HepG2 (cell line): ENCODE data around the gene WAS. TPM values are rescaled to one million over a fixed set of nuclear protein-coding genes. Genes with fewer than 3 reads are reported as not detected.

Experiments
- HMGA1 ChIP-seq: sonication (generic); formaldehyde crosslinking; conservative IDR thresholded peaks from 2 replicates; pipeline ENCODE4 v1.4.0; 2020; ENCODE audit warnings: missing genetic modification reagents
- NCOA1 ChIP-seq: sonication (generic); formaldehyde crosslinking; IDR thresholded peaks from 2 replicates; pipeline ENCODE4 v1.9.0; 2021; ENCODE audit warnings: missing genetic modification reagents
- polyA plus RNA-seq, 8 experiments: library from polyadenylated mRNA; depleted of rRNA in 3 of 8; stranded (reverse) in 7 of 8; unstranded in 1 of 8; fragments of >200 nt; fragmentation: Illumina TruSeq in 4 of 8; extraction: Trizol in 4 of 8; gene quantifications; 2 replicates each; pipeline versions ENCODE4 v1.2.1 to v1.2.3, GENCODE V29; 2011 to 2016; ENCODE audit warnings: low read depth in 4 of 8, missing spikeins in 1 of 8, mixed read lengths in 1 of 8; ENCODE audit not compliant: insufficient read depth in 1 of 8
- total RNA-seq, 5 experiments: library from RNA; depleted of rRNA; stranded (reverse); fragments of >200 nt; fragmentation: Illumina TruSeq; extraction: Trizol; gene quantifications; 2 replicates each; pipeline ENCODE4 v1.2.3, GENCODE V29; 2016; ENCODE audit warnings: low read depth in 1 of 5
- TF ChIP-seq, protein P1 (sequence below): sonication (generic); formaldehyde crosslinking; IDR thresholded peaks from one replicate; pipeline ENCODE4 v1.5.1; 2020; ENCODE audit warnings: mild to moderate bottlenecking, missing genetic modification reagents; ENCODE audit errors: not compliant biosample characterization
- TF ChIP-seq, protein P2 (sequence below): sonication (generic); formaldehyde crosslinking; IDR thresholded peaks from 2 replicates; pipeline ENCODE4 v1.4.0; 2020; ENCODE audit warnings: missing genetic modification reagents, borderline replicate concordance
- TF ChIP-seq, protein P3 (sequence below): sonication (generic); formaldehyde crosslinking; IDR thresholded peaks from 2 replicates; pipeline ENCODE4 v1.5.0; 2020; ENCODE audit warnings: mild to moderate bottlenecking, missing genetic modification reagents
- TF ChIP-seq, protein P4 (sequence below): IDR thresholded peaks from 2 replicates; pipeline ENCODE4 v1.6.1; 2016

WAS gene
- total and polyA plus RNA-seq, 2 of the 13 experiments (the other 11 are each of a cell fraction or from before 2014, with no cell fraction given), result 0.11 TPM; not detected in 1

DNA sequence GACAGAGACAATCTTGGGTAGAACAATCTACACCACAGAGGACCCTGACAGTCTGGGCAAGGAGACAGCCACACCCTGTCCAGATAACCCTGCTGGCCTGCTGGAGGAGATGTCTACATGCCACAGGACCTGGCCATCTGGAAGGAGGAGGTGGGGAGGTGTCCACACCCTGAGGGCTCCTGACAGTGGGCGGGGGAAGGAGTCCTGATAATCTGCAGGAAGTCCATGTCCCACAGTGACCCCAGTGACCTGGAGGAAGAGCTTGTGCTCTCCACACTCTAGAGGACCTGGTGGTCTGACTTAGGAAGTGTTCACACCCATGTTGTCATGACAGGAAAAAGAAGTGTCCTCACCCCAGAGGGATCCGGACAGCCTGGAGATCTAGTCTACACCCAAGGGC is 18.4 kb downstream of the WAS start (continued):
- TF ChIP-seq, protein P1, sequence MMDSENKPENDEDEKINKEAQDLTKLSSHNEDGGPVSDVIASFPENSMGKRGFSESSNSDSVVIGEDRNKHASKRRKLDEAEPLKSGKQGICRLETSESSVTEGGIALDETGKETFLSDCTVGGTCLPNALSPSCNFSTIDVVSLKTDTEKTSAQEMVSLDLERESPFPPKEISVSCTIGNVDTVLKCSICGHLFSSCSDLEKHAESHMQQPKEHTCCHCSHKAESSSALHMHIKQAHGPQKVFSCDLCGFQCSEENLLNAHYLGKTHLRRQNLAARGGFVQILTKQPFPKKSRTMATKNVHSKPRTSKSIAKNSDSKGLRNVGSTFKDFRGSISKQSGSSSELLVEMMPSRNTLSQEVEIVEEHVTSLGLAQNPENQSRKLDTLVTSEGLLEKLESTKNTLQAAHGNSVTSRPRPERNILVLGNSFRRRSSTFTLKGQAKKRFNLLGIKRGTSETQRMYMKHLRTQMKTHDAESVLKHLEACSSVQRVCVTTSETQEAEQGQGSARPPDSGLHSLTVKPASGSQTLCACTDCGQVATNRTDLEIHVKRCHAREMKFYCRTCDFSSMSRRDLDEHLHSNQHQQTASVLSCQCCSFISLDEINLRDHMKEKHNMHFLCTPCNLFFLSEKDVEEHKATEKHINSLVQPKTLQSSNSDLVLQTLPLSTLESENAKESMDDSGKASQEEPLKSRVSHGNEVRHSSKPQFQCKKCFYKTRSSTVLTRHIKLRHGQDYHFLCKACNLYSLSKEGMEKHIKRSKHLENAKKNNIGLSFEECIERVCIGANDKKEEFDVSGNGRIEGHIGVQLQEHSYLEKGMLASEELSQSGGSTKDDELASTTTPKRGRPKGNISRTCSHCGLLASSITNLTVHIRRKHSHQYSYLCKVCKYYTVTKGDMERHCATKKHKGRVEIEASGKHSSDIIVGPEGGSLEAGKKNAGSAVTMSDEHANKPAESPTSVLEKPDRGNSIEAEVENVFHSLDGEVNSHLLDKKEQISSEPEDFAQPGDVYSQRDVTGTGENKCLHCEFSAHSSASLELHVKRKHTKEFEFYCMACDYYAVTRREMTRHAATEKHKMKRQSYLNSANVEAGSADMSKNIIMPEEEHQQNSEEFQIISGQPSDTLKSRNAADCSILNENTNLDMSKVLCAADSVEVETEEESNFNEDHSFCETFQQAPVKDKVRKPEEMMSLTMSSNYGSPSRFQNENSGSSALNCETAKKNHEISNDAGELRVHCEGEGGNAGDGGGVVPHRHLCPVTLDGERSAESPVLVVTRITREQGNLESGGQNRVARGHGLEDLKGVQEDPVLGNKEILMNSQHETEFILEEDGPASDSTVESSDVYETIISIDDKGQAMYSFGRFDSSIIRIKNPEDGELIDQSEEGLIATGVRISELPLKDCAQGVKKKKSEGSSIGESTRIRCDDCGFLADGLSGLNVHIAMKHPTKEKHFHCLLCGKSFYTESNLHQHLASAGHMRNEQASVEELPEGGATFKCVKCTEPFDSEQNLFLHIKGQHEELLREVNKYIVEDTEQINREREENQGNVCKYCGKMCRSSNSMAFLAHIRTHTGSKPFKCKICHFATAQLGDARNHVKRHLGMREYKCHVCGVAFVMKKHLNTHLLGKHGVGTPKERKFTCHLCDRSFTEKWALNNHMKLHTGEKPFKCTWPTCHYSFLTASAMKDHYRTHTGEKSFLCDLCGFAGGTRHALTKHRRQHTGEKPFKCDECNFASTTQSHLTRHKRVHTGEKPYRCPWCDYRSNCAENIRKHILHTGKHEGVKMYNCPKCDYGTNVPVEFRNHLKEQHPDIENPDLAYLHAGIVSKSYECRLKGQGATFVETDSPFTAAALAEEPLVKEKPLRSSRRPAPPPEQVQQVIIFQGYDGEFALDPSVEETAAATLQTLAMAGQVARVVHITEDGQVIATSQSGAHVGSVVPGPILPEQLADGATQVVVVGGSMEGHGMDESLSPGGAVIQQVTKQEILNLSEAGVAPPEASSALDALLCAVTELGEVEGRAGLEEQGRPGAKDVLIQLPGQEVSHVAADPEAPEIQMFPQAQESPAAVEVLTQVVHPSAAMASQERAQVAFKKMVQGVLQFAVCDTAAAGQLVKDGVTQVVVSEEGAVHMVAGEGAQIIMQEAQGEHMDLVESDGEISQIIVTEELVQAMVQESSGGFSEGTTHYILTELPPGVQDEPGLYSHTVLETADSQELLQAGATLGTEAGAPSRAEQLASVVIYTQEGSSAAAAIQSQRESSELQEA (CRISPR knock-in tag), result no peak
- TF ChIP-seq, protein P2, sequence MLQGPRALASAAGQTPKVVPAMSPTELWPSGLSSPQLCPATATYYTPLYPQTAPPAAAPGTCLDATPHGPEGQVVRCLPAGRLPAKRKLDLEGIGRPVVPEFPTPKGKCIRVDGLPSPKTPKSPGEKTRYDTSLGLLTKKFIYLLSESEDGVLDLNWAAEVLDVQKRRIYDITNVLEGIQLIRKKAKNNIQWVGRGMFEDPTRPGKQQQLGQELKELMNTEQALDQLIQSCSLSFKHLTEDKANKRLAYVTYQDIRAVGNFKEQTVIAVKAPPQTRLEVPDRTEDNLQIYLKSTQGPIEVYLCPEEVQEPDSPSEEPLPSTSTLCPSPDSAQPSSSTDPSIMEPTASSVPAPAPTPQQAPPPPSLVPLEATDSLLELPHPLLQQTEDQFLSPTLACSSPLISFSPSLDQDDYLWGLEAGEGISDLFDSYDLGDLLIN (CRISPR knock-in tag), result no peak
- TF ChIP-seq HMGA1 (CRISPR knock-in tag) (no peak), NCOA1 (CRISPR knock-in tag) (no peak)
- TF ChIP-seq, protein P3, sequence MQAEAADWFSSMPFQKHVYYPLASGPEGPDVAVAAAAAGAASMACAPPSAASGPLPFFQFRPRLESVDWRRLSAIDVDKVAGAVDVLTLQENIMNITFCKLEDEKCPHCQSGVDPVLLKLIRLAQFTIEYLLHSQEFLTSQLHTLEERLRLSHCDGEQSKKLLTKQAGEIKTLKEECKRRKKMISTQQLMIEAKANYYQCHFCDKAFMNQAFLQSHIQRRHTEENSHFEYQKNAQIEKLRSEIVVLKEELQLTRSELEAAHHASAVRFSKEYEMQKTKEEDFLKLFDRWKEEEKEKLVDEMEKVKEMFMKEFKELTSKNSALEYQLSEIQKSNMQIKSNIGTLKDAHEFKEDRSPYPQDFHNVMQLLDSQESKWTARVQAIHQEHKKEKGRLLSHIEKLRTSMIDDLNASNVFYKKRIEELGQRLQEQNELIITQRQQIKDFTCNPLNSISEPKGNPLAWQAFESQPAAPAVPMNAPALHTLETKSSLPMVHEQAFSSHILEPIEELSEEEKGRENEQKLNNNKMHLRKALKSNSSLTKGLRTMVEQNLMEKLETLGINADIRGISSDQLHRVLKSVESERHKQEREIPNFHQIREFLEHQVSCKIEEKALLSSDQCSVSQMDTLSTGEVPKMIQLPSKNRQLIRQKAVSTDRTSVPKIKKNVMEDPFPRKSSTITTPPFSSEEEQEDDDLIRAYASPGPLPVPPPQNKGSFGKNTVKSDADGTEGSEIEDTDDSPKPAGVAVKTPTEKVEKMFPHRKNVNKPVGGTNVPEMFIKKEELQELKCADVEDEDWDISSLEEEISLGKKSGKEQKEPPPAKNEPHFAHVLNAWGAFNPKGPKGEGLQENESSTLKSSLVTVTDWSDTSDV, result no peak
- TF ChIP-seq, protein P4, sequence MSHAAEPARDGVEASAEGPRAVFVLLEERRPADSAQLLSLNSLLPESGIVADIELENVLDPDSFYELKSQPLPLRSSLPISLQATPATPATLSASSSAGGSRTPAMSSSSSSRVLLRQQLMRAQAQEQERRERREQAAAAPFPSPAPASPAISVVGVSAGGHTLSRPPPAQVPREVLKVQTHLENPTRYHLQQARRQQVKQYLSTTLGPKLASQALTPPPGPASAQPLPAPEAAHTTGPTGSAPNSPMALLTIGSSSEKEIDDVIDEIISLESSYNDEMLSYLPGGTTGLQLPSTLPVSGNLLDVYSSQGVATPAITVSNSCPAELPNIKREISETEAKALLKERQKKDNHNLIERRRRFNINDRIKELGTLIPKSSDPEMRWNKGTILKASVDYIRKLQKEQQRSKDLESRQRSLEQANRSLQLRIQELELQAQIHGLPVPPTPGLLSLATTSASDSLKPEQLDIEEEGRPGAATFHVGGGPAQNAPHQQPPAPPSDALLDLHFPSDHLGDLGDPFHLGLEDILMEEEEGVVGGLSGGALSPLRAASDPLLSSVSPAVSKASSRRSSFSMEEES, result no peak
